Measurements from ENCODE around the gene PANK4.

- TF ChIP-seq CTCF (IDR thresholded peaks at IDR 0.05; ENCODE audit: poor library complexity): no peak
- TF ChIP-seq EZH2 (IDR thresholded peaks at IDR 0.05; ENCODE audit: borderline replicate concordance): no peak
- TF ChIP-seq EZH2phosphoT487 (IDR thresholded peaks at IDR 0.05; ENCODE audit: low read depth, severe bottlenecking, unreplicated experiment): no peak
Observed at GRCh38 chr1:2506901-2507565, 19.4 kb downstream of the PANK4 start.
